Mucosa of rectum (tissue), 2 donors: Measurements from ENCODE around the gene ETS2.
A peak's percentile ranks its signal among the peaks of the same experiment; 100 is the strongest.

Experiments used
- H3K27ac ChIP-seq, 2 donors: one replicate each; pipeline ENCODE4 v1.7.0; 2013; ENCODE audit warnings: inconsistent platforms in 2 of 2, low read depth in 2 of 2, low read length in 2 of 2
- H3K27me3 ChIP-seq, 2 donors: one replicate each; pipeline ENCODE4 v1.7.0; 2013; ENCODE audit warnings: low read length in 2 of 2; ENCODE audit not compliant: control insufficient read depth in 2 of 2, insufficient read depth in 2 of 2
- H3K36me3 ChIP-seq, 2 donors: one replicate each; pipeline ENCODE4 v1.7.0; 2013; ENCODE audit warnings: low read length in 2 of 2; ENCODE audit not compliant: control insufficient read depth in 2 of 2, insufficient read depth in 2 of 2
- H3K4me1 ChIP-seq, 2 donors: one replicate each; pipeline ENCODE4 v1.7.0; 2013; ENCODE audit warnings: low read length in 2 of 2, mild to moderate bottlenecking in 1 of 2; ENCODE audit not compliant: control insufficient read depth in 2 of 2, insufficient read depth in 2 of 2
- H3K4me3 ChIP-seq, 2 donors: one replicate each; pipeline ENCODE4 v1.7.0; 2013; ENCODE audit warnings: low read length in 2 of 2
- H3K9ac ChIP-seq, 2 donors: one replicate each; pipeline ENCODE4 v1.7.0; 2013; ENCODE audit warnings: low read length in 2 of 2, low read depth in 1 of 2, mild to moderate bottlenecking in 1 of 2
- H3K9me3 ChIP-seq, 2 donors: one replicate each; pipeline ENCODE4 v1.7.0; 2013; ENCODE audit warnings: low read length in 2 of 2; ENCODE audit not compliant: control insufficient read depth in 2 of 2
- donor health status: healthy.
- donor health status: Normal muscosa, but diverticular disease.

Gene ETS2

GRCh38 chr21:38768471-38769063, 37.2 kb upstream of the ETS2 start:
- peaks cover 5 to 15% of the 10 kb centered on the region in 2 donors for H3K4me1 ChIP-seq
- H3K27me3 ChIP-seq, result no peaks in the 10 kb centered on the region
- H3K9me3 ChIP-seq, result no peaks in the 10 kb centered on the region
- no peaks in the 10 kb centered on the region for H3K36me3 ChIP-seq
- peak overlapping the region; percentile 34 to 50 for H3K27ac ChIP-seq
- no peak overlapping the region for H3K4me3 ChIP-seq
- peak overlapping the region in 1 of 2 donors; percentile 49 for H3K9ac ChIP-seq

GRCh38 chr21:38769191-38769780, 36.4 kb upstream of the ETS2 start:
- H3K4me1 ChIP-seq, result peaks cover 5 to 15% of the 10 kb centered on the region in 2 donors
- H3K4me3 ChIP-seq, result no peak overlapping the region
- peak overlapping the region; percentile 34 to 50 for H3K27ac ChIP-seq
- no peaks in the 10 kb centered on the region for H3K9me3 ChIP-seq
- no peak overlapping the region for H3K9ac ChIP-seq
- no peaks in the 10 kb centered on the region for H3K27me3 ChIP-seq
- H3K36me3 ChIP-seq, result no peaks in the 10 kb centered on the region

DNA sequence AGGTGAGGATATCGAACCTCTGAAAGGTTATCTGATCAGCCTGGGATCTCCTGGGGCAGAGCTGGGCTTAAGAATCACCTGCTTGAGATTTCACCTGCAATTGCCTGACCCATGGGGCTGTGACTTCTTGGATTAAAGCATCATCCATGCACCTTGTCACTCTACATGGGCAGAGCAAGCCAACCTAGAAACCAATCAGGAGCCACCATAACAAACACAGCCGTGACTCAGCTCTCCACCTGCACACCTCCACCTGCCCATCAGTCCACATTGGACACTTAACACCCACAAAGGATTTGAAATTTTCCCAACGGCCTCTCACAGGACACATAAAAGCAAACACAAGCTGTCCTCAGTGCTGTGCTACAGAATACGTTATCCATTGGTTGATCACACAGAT, 35.1 kb upstream of the ETS2 start:
- peaks cover 5 to 15% of the 10 kb centered on the region in 2 donors for H3K4me1 ChIP-seq
- H3K9me3 ChIP-seq, result no peaks in the 10 kb centered on the region
- no peak overlapping the region for H3K4me3 ChIP-seq
- H3K36me3 ChIP-seq, result no peaks in the 10 kb centered on the region
- H3K27me3 ChIP-seq, result no peaks in the 10 kb centered on the region
- no peak overlapping the region for H3K9ac ChIP-seq
- H3K27ac ChIP-seq, result peak overlapping the region; percentile 52 to 60

DNA sequence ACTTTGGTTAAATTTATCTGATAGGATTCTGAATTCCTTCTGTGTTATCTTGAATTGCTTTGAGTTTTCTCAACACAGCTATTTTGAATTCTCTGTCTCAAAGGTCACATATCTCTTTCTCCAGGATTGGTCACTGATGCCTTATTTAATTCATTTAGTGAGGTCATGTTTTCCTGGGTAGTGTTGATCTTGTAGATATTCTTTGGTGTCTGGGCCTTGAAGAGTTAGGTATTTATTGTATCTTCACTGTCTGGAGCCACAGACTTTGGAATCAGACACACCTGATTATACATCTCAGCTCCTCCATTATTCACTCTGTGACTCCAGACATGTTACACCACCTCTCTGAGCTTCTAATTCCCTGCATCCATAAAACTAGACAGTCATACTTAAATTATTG, 34.2 kb upstream of the ETS2 start:
- Histone ChIP-seq H3K27ac (peak overlapping the region; percentile 52 to 60), H3K27me3 (no peaks in the 10 kb centered on the region), H3K36me3 (no peaks in the 10 kb centered on the region), H3K4me1 (peaks cover 3 to 15% of the 10 kb centered on the region in 2 donors), H3K4me3 (no peak overlapping the region), H3K9ac (no peak overlapping the region), H3K9me3 (no peaks in the 10 kb centered on the region)

DNA sequence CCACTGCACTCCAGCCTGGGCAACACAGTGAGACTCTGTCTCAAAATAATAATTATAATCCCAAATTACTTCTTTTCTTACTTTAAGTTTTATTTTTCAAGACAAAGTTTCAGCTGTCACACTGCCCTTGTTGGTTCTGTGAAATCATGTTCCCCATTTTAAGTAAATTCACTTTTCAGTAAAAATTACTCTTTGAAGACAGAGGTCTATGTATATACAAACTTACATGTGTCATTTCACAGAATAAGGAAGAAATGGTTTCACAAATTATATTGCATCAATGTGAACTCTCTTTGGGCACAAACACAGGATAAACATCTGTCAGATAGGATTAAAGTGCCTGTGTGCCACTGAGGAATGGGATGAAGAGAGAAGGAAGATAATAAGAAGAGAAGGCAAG, 33.1 kb upstream of the ETS2 start:
- Histone ChIP-seq H3K27me3 (no peaks in the 10 kb centered on the region), H3K4me3 (no peak overlapping the region), H3K27ac (peak overlapping the region in 1 of 2 donors; percentile 44), H3K9me3 (no peaks in the 10 kb centered on the region), H3K36me3 (no peaks in the 10 kb centered on the region), H3K4me1 (peaks cover 0 to 6% of the 10 kb centered on the region in 2 donors), H3K9ac (no peak overlapping the region)

DNA sequence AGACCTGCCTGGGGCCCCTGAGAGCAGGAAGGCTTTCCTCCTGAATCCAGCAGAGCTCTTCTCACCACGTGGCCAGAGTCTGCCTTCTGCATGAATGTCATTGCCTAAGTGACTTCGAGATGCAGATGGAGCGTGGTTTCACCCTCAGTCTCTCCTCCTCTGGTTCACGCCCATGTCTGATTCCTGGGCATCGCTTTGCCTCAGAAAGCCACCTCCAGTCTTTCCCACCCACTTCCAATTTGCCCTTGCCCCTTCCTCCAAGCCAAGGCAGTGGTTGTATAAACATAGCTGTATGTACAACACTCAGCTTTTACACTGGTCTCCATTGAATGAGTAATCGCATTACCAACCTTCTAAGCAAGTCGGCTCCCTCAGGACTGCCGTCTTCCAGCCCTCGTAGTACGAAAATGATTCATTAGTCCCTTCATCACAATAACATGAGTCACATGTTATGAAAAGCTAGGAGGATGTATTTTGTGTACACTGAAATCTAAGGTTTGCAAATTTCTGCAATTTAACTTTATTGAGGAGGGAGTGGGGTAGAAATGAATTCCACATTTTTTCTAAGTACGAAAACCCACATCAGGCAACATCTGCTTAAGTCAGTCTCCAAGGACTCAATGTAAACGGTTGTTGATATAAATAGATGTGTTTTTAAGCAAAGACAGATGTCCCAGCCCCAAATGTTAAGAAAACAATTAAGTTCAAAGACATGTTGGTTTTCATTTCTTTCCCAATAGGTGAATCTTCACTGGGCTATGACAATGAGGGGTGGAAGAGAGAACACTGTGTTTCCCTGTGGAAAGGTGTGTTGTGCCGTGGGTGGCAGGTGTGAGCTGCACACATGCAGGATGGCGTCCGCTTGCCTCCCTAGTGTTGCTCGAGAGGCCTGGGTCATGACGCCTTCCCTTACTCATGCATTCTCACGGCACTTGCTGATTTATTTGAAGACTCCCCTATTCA, 32.3 kb upstream of the ETS2 start:
- Histone ChIP-seq H3K36me3 (no peaks in the 10 kb centered on the region), H3K4me1 (peaks cover 0 to 5% of the 10 kb centered on the region in 2 donors), H3K9ac (no peak overlapping the region), H3K27me3 (no peaks in the 10 kb centered on the region), H3K9me3 (no peaks in the 10 kb centered on the region), H3K4me3 (no peak overlapping the region), H3K27ac (peak overlapping the region in 1 of 2 donors; percentile 44)

DNA sequence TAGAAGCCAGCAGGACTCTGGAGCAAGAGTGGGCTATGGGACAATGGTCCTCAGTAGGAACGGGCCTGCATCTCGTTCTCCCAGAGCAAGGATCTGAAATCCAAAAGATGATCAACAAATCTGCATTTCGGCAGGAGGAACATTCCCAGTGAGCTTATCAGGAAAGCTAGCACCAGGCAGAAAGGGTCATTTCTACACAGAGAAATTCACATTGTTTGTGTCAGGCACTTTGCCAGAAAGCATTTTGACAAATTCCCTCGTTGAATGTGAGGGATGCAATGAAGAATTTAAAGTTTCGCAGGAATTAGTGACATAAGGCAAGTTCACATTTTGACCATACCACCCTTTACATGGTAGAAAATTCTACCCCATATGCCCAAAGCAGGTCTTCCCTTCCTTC, 31.6 kb upstream of the ETS2 start:
- Histone ChIP-seq H3K4me1 (peaks cover 0 to 5% of the 10 kb centered on the region in 2 donors), H3K36me3 (no peaks in the 10 kb centered on the region), H3K27ac (no peak overlapping the region), H3K4me3 (no peak overlapping the region), H3K9ac (no peak overlapping the region), H3K27me3 (no peaks in the 10 kb centered on the region), H3K9me3 (peaks cover 0 to 3% of the 10 kb centered on the region in 2 donors)

- no peak overlapping the region for H3K9ac ChIP-seq
- peaks cover 0 to 5% of the 10 kb centered on the region in 2 donors for H3K4me1 ChIP-seq
- H3K27me3 ChIP-seq, result no peaks in the 10 kb centered on the region
- H3K9me3 ChIP-seq, result peaks cover 0 to 3% of the 10 kb centered on the region in 2 donors
- no peaks in the 10 kb centered on the region for H3K36me3 ChIP-seq
- no peak overlapping the region for H3K4me3 ChIP-seq
- H3K27ac ChIP-seq, result no peak overlapping the region
These were observed 31.0 kb upstream of the ETS2 start for GRCh38 chr21:38774586-38775285.

- Histone ChIP-seq H3K4me3 (no peak overlapping the region), H3K9ac (no peak overlapping the region), H3K36me3 (no peaks in the 10 kb centered on the region), H3K27me3 (no peaks in the 10 kb centered on the region), H3K4me1 (peaks cover 0 to 5% of the 10 kb centered on the region in 2 donors), H3K9me3 (peaks cover 0 to 3% of the 10 kb centered on the region in 2 donors), H3K27ac (no peak overlapping the region)
These were observed 30.0 kb upstream of the ETS2 start for GRCh38 chr21:38775733-38776132.
